NCI-H187 treated with DMSO at 0.1 percent for 48 hours (cell line): ENCODE measurements around the gene FOXF2.
"Not testable (repeated sequence)": the region's sequence is repeated elsewhere in the genome, so short reads cannot be mapped to it uniquely, and the experiment has no call there.

ENCODE experiments used
- DNase-seq: peaks from one replicate; lab custom pipeline; 2025; lab: John Stamatoyannopoulos, UW

Gene FOXF2

DNA sequence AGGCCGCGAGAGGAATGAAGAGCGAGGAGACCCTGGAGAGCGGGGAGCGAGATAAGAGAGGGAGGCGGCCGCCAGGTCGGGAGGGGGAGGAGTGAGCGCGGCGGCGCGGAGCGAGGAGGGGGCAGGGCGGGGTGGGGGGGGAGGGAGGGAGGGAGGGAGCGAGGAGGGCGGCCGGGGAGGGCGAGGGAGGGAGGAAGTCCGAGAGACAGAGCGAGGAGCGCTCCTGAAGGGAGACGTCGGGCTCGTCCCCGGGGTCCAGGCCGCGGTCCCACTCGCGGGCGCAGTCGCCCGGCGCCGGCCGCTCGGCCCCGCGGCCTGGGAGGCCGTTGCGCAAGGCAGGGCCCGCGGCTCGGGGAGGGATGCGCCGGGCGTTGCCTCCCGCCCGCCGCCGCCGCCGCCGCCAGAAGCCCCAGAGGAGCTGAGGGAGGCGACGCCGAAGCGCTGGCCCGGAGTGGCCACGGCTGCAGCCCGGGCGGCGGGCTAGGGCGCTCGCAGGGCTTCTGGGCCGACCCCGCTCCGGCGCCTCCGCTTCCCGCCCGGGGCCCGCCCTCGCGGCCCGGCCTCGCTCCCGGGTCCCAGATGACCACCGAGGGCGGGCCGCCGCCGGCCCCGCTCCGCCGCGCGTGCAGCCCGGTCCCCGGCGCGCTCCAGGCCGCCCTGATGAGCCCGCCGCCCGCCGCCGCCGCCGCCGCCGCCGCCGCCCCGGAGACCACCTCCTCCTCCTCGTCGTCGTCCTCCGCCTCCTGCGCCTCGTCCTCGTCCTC lies at the start of gene FOXF2:
FOXF2 (plus strand) TSS at position 208 of the 764 bp plus-strand sequence; CDS start at position 580, 372 bp downstream.
- no peak for DNase-seq

GRCh38 chr6:1346101-1346500 lies 43.3 kb upstream of the FOXF2 start:
- no peak for DNase-seq

DNA sequence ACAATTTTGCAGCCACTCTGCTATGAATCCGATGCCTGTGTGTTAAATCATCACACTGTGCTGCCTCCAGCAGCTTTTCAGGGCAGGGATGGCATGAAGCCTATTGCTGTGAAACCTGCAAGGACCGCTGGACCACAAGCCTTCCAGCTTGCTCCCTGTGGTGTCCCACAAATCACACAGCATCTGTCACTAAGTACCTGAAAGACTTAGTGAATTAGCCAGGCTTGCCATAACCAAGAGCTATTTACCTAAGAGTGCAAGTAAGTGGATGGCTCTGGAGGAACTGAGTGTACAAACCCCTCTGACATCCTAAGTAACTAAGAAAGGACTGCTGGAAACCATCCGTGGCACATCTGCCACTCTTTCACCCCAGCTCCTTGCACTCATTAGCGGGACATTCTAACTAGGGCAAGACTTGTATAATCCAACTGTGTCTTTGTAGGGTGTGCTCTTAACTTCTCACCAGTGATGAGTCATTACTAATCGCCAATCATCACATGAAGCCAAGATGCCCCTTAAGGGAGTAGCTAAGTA lies 42.8 kb upstream of the FOXF2 start:
- no peak for DNase-seq

GRCh38 chr6:1347161-1347560 lies 42.2 kb upstream of the FOXF2 start:
- no peak for DNase-seq

GRCh38 chr6:1348675-1349074 lies 40.7 kb upstream of the FOXF2 start:
- no peak for DNase-seq

DNA sequence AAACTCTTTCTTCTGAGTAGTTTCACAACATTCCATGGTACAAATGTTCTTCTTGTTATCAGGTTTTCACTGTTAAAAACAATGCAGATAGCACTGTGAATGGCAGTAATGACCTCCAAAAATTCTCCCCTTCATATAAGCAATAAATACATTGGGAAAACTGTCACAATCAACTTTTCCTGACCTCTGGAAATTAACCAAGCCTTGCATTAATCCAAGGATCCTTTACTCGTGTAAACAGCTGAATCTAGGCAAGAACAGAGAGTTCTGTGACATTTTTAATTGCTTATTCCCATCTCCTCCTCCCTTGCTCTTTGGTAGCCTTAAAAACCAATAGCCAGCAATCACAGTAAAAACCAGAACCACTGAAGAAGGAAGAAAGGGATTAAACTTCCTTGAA lies 39.7 kb upstream of the FOXF2 start:
- no peak for DNase-seq

- DNase-seq, result no peak
These were observed 37.9 kb upstream of the FOXF2 start for GRCh38 chr6:1351381-1352008.

DNA sequence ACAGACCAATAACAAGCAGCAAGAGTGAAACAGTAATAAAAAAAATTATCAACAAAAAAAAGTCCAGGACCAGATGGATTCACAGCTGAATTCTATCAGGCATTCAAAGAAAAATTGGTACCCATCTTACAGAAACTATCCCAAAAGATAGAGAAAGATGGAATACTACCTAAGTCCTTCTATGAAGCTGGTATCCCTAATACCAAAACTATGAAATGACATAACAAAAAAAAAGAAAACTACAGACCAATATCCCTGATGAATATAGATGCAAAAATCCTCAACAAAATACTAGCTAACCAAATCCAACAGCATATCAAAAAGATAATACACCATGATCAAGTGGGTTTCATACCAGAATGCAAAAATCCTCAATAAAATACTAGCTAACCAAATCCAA lies 34.3 kb upstream of the FOXF2 start:
- DNase-seq, result not testable (repeated sequence)

DNA sequence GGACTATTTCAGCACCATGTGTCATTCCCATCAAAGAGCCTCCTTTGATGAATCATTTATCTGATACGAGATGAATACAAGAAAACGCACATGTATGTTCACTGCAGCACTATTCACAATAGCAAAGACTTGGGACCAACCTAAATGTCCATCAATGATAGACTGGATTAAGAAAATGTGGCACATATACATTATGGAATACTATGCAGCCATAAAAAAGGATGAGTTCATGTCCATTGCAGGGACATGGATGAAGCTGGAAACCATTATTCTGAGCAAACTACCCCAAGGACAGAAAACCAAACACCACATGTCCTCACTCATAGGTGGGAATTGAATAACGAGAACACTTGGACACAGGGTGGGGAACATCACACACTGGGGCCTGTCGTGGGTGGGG lies 27.7 kb upstream of the FOXF2 start:
- not testable (repeated sequence) for DNase-seq

GRCh38 chr6:1362643-1363042 lies 26.7 kb upstream of the FOXF2 start:
- no peak for DNase-seq

DNA sequence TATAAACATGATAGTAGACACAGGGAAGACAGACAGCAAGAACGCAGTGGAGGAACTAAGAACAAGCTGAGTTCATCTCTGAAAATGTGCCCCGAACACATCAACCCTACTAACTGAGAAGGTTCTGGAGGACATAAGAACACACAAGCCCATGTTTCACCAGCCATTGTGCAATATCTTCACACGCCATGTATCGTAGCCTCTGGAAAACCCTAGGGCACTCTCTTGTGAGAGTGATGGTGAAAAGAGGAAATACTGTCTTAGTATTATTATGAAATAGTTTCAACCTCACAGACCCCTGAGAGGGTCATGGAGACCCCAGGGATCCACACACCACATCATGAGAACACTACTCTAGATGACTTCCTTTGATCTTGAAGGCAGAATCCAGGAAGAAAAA lies 26.1 kb upstream of the FOXF2 start:
- DNase-seq, result no peak

GRCh38 chr6:1363729-1364572 lies 25.4 kb upstream of the FOXF2 start:
- DNase-seq, result no peak

DNA sequence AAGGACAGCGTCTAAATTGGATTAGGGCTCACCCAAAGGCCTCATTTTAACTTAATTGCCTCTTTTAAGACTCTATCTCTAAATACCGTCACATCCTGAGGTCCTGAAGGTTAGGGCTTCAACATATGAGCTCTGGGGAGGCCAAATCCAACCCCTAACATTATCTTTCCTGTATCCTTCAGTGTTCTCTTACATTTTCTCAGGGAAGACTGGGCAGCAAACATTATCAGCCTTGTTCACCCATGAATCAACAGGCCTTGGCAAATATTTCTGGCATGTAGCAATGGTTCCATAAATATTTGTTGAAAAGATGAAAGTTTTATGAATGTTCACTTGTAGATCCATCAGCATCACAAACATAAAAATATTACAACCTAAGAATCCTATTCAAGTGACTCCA lies 24.6 kb upstream of the FOXF2 start:
- no peak for DNase-seq

GRCh38 chr6:1365686-1366085 lies 23.7 kb upstream of the FOXF2 start:
- DNase-seq, result no peak

DNA sequence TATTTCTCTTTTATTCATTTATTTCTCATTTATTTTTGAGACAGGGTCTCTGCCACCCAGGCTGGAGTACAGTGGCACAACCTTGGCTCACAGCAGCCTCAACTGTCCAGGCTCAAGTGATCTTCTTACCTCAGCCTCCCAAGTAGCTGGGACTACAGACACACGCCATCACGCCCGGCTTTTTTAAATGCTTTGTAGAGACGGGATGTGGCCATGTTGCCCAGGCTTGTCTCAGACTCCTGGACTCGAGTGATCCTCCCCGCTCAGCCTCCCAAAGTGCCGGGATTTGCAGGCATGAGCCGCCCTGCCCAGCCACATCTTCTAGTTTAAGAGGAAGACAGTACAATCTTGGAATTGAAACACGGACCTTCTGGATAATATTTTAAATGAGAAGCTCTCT lies 21.6 kb upstream of the FOXF2 start:
- no peak for DNase-seq

DNA sequence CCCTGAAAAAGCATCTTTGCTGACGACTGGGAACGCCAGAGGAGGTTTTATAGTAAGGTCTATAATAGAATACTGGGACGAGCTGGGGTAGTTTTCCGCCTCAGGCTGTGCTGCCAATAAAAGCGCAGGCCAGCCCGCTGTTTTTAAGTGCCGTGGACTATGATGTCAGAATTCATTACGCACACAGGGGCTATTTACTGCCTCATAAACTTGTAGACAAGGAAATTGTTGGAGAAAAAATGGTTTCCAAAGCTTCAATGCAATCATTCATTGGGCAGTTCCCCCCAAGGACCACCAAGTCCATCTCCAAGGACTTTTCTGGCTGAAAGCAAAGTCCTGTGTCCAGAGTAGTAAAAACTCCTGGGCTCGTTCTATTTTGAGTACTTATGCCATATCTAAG lies 20.4 kb upstream of the FOXF2 start:
- no peak for DNase-seq

GRCh38 chr6:1369695-1370094 lies 19.7 kb upstream of the FOXF2 start:
- DNase-seq, result not testable (repeated sequence)

DNA sequence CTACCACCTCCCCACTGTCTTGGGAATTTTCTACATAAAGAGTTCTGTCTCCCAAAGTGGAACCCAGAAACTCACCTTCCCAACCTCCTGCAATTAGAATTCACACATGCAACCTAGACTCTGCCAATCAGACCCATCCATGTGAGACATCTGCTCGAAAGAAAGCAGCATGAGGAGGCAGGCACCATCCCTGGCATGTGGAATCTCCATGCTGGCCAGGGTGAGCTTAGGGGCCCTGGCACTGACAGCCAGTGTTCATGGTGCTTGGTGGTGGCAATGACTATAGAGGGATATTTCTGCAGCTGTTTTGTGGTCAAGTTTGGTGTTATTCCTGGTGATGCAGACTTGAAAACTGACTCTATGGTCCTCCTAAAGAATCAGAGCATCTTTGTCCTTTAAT lies 17.4 kb upstream of the FOXF2 start:
- DNase-seq, result no peak

DNA sequence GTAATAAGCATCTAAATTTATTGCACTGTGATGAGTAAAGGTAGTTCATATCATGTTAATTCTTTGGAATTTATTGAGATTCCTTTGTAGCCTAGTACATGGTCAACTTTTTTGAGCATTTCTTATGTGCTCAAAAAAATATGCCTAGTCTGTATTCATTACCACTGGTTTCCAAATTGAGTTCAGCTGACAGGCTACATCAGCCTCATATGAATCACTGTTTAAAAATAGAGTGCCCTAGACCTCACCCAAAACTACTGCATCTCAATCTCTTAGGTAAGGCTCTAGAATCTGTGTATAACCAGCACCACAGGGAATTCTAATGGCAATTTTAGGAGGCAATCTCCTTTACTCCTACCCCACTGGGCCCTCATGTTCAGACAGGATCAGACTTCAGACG lies 16.7 kb upstream of the FOXF2 start:
- no peak for DNase-seq

DNA sequence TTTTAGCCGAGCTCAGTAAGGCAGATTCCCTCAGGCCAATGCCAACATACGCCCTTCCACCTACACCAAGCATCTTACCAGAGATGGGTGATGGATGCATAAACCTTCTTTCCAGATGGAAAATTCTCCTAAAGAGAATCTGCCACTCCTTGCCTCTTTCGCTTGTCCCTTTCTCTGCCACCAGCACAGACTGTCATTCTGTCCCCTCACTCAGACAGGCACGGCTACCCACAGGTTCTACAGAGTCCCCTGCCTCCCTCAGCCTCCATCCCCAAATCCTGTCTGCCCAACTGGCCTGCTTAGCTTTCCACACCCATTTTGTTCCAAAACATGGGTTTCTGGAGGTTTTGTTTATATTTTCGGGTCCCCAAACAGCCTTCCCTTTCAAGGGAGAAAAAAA lies 12.7 kb upstream of the FOXF2 start:
- DNase-seq, result no peak

DNA sequence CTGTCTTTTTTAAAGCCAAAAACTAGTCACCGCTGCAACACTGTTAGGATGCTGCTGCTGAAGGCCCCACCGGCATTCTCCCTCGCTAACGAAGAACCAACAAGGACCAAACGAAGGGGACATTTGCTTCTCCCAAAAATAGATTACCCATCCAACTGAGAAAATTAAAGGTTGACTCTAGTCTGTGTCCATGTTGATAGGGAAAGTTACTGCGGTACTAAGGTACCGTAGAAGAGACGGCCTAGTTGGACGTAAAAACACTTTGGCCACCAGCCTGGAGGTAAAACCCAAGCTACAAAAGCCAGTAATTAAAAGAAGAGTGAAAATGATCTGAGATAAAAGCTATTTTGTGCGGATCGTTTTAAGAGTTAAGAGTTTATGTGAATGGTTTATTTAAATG lies 11.8 kb upstream of the FOXF2 start:
- no peak for DNase-seq
